CD4-positive, alpha-beta memory T cell (primary cell): ENCODE data around the gene BLM. TPM values are rescaled to one million over a fixed set of nuclear protein-coding genes. Genes with fewer than 3 reads are reported as not detected.

Experiments used
- CTCF ChIA-PET: fragments of 350-600 bp; sonication (Branson Sonifier 250); formaldehyde crosslinking; loops from one replicate; lab custom pipeline; 2021; ENCODE audit warnings: inconsistent platforms; ENCODE audit not compliant: partially characterized antibody; lab: Charles Lee
- POLR2A ChIA-PET: fragments of 350-600 bp; sonication (Branson Sonifier 250); formaldehyde crosslinking; loops from one replicate; lab custom pipeline; 2021; ENCODE audit not compliant: partially characterized antibody; lab: Charles Lee
- DNase-seq, 5 donors: peaks; one replicate each; pipeline versions ENCODE4 v3.0.0 to v3.0.0-alpha.2; 2020 to 2022; ENCODE audit warnings: mixed read lengths in 1 of 5
- H3K27ac ChIP-seq: one replicate; pipeline ENCODE4 v1.7.0; 2013; ENCODE audit warnings: low read depth, low read length
- H3K27me3 ChIP-seq: 2 replicates; pipeline ENCODE4 v1.7.0; 2013; ENCODE audit warnings: mild to moderate bottlenecking, low read length, moderate library complexity; ENCODE audit not compliant: insufficient read depth
- H3K36me3 ChIP-seq: 2 replicates; pipeline ENCODE4 v1.7.0; 2013; ENCODE audit warnings: mild to moderate bottlenecking, low read length, moderate library complexity; ENCODE audit not compliant: insufficient read depth
- H3K4me1 ChIP-seq: 2 replicates; pipeline ENCODE4 v1.7.0; 2013; ENCODE audit warnings: mild to moderate bottlenecking, low read length, moderate library complexity; ENCODE audit not compliant: insufficient read depth
- H3K4me3 ChIP-seq, 2 donors: one replicate each; pipeline ENCODE4 v1.7.0; 2013; ENCODE audit warnings: low read length in 2 of 2, mild to moderate bottlenecking in 1 of 2
- H3K9me3 ChIP-seq, 2 donors: one replicate each; pipeline ENCODE4 v1.7.0; 2013; ENCODE audit warnings: low read length in 2 of 2, control low read depth in 1 of 2; ENCODE audit not compliant: control insufficient read depth in 1 of 2
- H3K27ac Mint-ChIP-seq, 7 donors: one replicate each; pipeline ENCODE4 v1.8.0; 2020 to 2021; ENCODE audit warnings: mixed read lengths in 7 of 7, mild to moderate bottlenecking in 6 of 7, inconsistent platforms in 3 of 7, moderate library complexity in 3 of 7
- H3K27me3 Mint-ChIP-seq, 2 donors: one replicate each; pipeline ENCODE4 v1.8.0; 2020 to 2021; ENCODE audit warnings: mixed read lengths in 2 of 2
- H3K36me3 Mint-ChIP-seq, 2 donors: one replicate each; pipeline ENCODE4 v1.8.0; 2020 to 2021; ENCODE audit warnings: mixed read lengths in 2 of 2, inconsistent platforms in 1 of 2, mild to moderate bottlenecking in 1 of 2
- H3K4me1 Mint-ChIP-seq, 4 donors: one replicate each; pipeline ENCODE4 v1.8.0; 2020 to 2021; ENCODE audit warnings: mixed read lengths in 4 of 4, mild to moderate bottlenecking in 1 of 4
- H3K4me3 Mint-ChIP-seq, 8 donors: one replicate each; pipeline ENCODE4 v1.8.0; 2020 to 2021; ENCODE audit warnings: mixed read lengths in 8 of 8, mild to moderate bottlenecking in 7 of 8, moderate library complexity in 6 of 8, inconsistent platforms in 3 of 8
- H3K9me3 Mint-ChIP-seq, 8 donors: one replicate each; pipeline ENCODE4 v1.8.0; 2020 to 2021; ENCODE audit warnings: mixed read lengths in 8 of 8, mild to moderate bottlenecking in 5 of 8, inconsistent platforms in 3 of 8, moderate library complexity in 1 of 8
- intact Hi-C: fragments of 100-400 bp; cut with micrococcal nuclease; formaldehyde crosslinking; loops from one replicate; pipeline ENCODE4 v1.15.1; 2023
- polyA plus RNA-seq, 2 donors: library from polyadenylated mRNA; unstranded; fragments of 300-500 nt; fragmentation: Illumina TruSeq; gene quantifications; one replicate each; pipeline ENCODE4 v1.2.3, GENCODE V29; 2021
- total RNA-seq, 2 experiments: library from RNA; stranded (reverse); gene quantifications; one replicate each; pipeline ENCODE4 v1.2.3, GENCODE V29; 2021

The BLM gene
- total and polyA plus RNA-seq, 4 experiments from 2014 or later = 1.2 to 8.9 (median 6.0) TPM

GRCh38 chr15:90749754-90750153 lies 32.6 kb downstream of the BLM start:
- H3K4me1 Mint-ChIP-seq = peaks cover 0 to 15% (median 9%) of the 10 kb centered on the region in 4 donors
- no peak for DNase-seq
- H3K36me3 ChIP-seq = no peaks in the 10 kb centered on the region

GRCh38 chr15:90750186-90750585 lies 33.0 kb downstream of the BLM start:
- intact Hi-C loops = no loop called here
- H3K27ac ChIP-seq = no peak overlapping the region
- peaks cover 0 to 15% (median 9%) of the 10 kb centered on the region in 4 donors for H3K4me1 Mint-ChIP-seq

More at GRCh38 chr15:90749754-90750153, 32.6 kb downstream of the BLM start:
- POLR2A ChIA-PET = no interaction called here
- peak overlapping the region in 7 of 8 donors; percentile 26 to 73 (median 52) for H3K4me3 Mint-ChIP-seq
- peaks cover 10 to 23% of the 10 kb centered on the region in 2 donors for H3K36me3 Mint-ChIP-seq
- peaks cover 13% of the 10 kb centered on the region for H3K4me1 ChIP-seq
- CTCF ChIA-PET = no interaction called here
- no peak overlapping the region for H3K4me3 ChIP-seq
- H3K27ac Mint-ChIP-seq = peak overlapping the region in 3 of 7 donors; percentile 45 to 57 (median 49)
- H3K27ac ChIP-seq = no peak overlapping the region
- H3K9me3 ChIP-seq = no peaks in the 10 kb centered on the region
- H3K9me3 Mint-ChIP-seq = no peaks in the 10 kb centered on the region
- intact Hi-C loops = no loop called here
- no peaks in the 10 kb centered on the region for H3K27me3 ChIP-seq
- H3K27me3 Mint-ChIP-seq = no peaks in the 10 kb centered on the region

GRCh38 chr15:90751300-90751825 lies 34.2 kb downstream of the BLM start:
- H3K9me3 Mint-ChIP-seq = no peaks in the 10 kb centered on the region
- H3K27me3 Mint-ChIP-seq = no peaks in the 10 kb centered on the region
- H3K4me3 ChIP-seq = no peak overlapping the region
- no peaks in the 10 kb centered on the region for H3K36me3 ChIP-seq
- H3K27ac ChIP-seq = no peak overlapping the region
- peaks cover 0 to 15% (median 9%) of the 10 kb centered on the region in 4 donors for H3K4me1 Mint-ChIP-seq
- no peak for DNase-seq
- peaks cover 13% of the 10 kb centered on the region for H3K4me1 ChIP-seq
- no peak overlapping the region for H3K27ac Mint-ChIP-seq
- no peak overlapping the region for H3K4me3 Mint-ChIP-seq
- H3K27me3 ChIP-seq = no peaks in the 10 kb centered on the region
- peaks cover 15 to 34% of the 10 kb centered on the region in 2 donors for H3K36me3 Mint-ChIP-seq
- intact Hi-C loops = no loop called here
- POLR2A ChIA-PET = no interaction called here
- CTCF ChIA-PET = no interaction called here
- H3K9me3 ChIP-seq = no peaks in the 10 kb centered on the region

More at GRCh38 chr15:90750186-90750585, 33.0 kb downstream of the BLM start:
- ChIA-PET POLR2A (no interaction called here), CTCF (no interaction called here)
- Histone ChIP-seq H3K36me3 (no peaks in the 10 kb centered on the region), H3K27me3 (no peaks in the 10 kb centered on the region), H3K4me3 (peak overlapping the region in 1 of 2 donors; percentile 7), H3K4me1 (peaks cover 13% of the 10 kb centered on the region), H3K9me3 (no peaks in the 10 kb centered on the region)
- Mint-ChIP-seq H3K36me3 (peaks cover 14 to 27% of the 10 kb centered on the region in 2 donors), H3K4me3 (peak overlapping the region in 7 of 8 donors; percentile 26 to 73 (median 52)), H3K9me3 (no peaks in the 10 kb centered on the region), H3K27ac (peak overlapping the region in 4 of 7 donors; percentile 45 to 57 (median 50)), H3K27me3 (no peaks in the 10 kb centered on the region)
- DNase-seq = peak in 3 of 5 donors; percentile 5 to 51 (median 13)

- Mint-ChIP-seq H3K36me3 (peaks cover 26 to 31% of the 10 kb centered on the region in 2 donors), H3K9me3 (no peaks in the 10 kb centered on the region), H3K4me1 (peaks cover 0 to 5% (median 0%) of the 10 kb centered on the region in 4 donors), H3K27ac (peak overlapping the region in 1 of 7 donors; percentile 6), H3K4me3 (no peak overlapping the region), H3K27me3 (no peaks in the 10 kb centered on the region)
- intact Hi-C loops = no loop called here
- H3K9me3 ChIP-seq = no peaks in the 10 kb centered on the region
- H3K27me3 ChIP-seq = no peaks in the 10 kb centered on the region
- CTCF ChIA-PET = no interaction called here
- H3K4me1 ChIP-seq = no peaks in the 10 kb centered on the region
- no peak overlapping the region for H3K27ac ChIP-seq
- no peak for DNase-seq
- POLR2A ChIA-PET = no interaction called here
- no peak overlapping the region for H3K4me3 ChIP-seq
- H3K36me3 ChIP-seq = no peaks in the 10 kb centered on the region
Measured at GRCh38 chr15:90756916-90757315, 39.8 kb downstream of the BLM start.

DNA sequence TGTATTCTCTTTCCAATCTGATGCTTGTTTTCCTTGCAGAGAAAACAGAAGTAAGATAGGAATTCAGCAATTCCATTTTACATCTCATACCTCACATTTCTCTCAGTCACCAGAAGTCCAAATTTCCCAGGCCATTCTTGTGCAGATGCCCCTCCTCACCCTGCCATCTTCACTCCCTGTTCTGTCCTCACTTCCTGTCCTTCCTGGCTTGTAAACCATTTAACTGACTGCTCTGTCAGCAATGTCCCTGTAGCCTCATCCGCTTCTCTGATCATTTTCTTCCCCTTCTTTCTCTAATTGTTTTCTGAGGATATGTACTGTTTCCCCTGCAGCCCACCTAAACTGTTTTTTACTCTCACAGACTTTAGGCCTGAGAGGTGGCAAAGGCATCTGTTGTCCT lies 40.3 kb downstream of the BLM start:
- Histone ChIP-seq H3K9me3 (no peaks in the 10 kb centered on the region), H3K4me1 (no peaks in the 10 kb centered on the region), H3K27ac (no peak overlapping the region), H3K36me3 (no peaks in the 10 kb centered on the region), H3K27me3 (no peaks in the 10 kb centered on the region), H3K4me3 (no peak overlapping the region)
- intact Hi-C loops = no loop called here
- H3K36me3 Mint-ChIP-seq = peaks cover 28 to 30% of the 10 kb centered on the region in 2 donors
- ChIA-PET POLR2A (no interaction called here), CTCF (no interaction called here)
- H3K9me3 Mint-ChIP-seq = no peaks in the 10 kb centered on the region
- no peak overlapping the region for H3K4me3 Mint-ChIP-seq
- H3K27me3 Mint-ChIP-seq = no peaks in the 10 kb centered on the region
- DNase-seq = no peak
- H3K27ac Mint-ChIP-seq = peak overlapping the region in 3 of 7 donors; percentile 6 to 39 (median 15)
- H3K4me1 Mint-ChIP-seq = peaks cover 0 to 5% (median 0%) of the 10 kb centered on the region in 4 donors

GRCh38 chr15:90760661-90761232 lies 43.6 kb downstream of the BLM start:
- Histone ChIP-seq H3K4me1 (no peaks in the 10 kb centered on the region), H3K36me3 (no peaks in the 10 kb centered on the region), H3K4me3 (no peak overlapping the region), H3K27ac (no peak overlapping the region), H3K9me3 (no peaks in the 10 kb centered on the region), H3K27me3 (no peaks in the 10 kb centered on the region)
- no peak for DNase-seq
- H3K27ac Mint-ChIP-seq = peak overlapping the region in 2 of 7 donors; percentile 42 to 54
- POLR2A ChIA-PET = no interaction called here
- CTCF ChIA-PET = no interaction called here
- intact Hi-C loops = no loop called here
- no peaks in the 10 kb centered on the region for H3K27me3 Mint-ChIP-seq
- no peak overlapping the region for H3K4me3 Mint-ChIP-seq
- H3K4me1 Mint-ChIP-seq = peaks cover 0 to 5% (median 0%) of the 10 kb centered on the region in 4 donors
- no peaks in the 10 kb centered on the region for H3K9me3 Mint-ChIP-seq
- peaks cover 19 to 28% of the 10 kb centered on the region in 2 donors for H3K36me3 Mint-ChIP-seq

- CTCF ChIA-PET = interaction anchor here (2.0 kb wide), 1 partner anchor 124 kb away, joined by 10 read pairs; no protein-coding TSS in a partner anchor
- no peak overlapping the region for H3K27ac Mint-ChIP-seq
- POLR2A ChIA-PET = no interaction called here
- no peaks in the 10 kb centered on the region for H3K9me3 Mint-ChIP-seq
- H3K36me3 ChIP-seq = no peaks in the 10 kb centered on the region
- no peaks in the 10 kb centered on the region for H3K27me3 Mint-ChIP-seq
- no peaks in the 10 kb centered on the region for H3K27me3 ChIP-seq
- no peak overlapping the region for H3K4me3 ChIP-seq
- no peak for DNase-seq
- intact Hi-C loops = no loop called here
- H3K4me1 ChIP-seq = no peaks in the 10 kb centered on the region
- H3K4me1 Mint-ChIP-seq = peaks cover 0 to 5% (median 0%) of the 10 kb centered on the region in 4 donors
- H3K36me3 Mint-ChIP-seq = peaks cover 20 to 31% of the 10 kb centered on the region in 2 donors
- H3K9me3 ChIP-seq = no peaks in the 10 kb centered on the region
- H3K27ac ChIP-seq = no peak overlapping the region
- H3K4me3 Mint-ChIP-seq = no peak overlapping the region
Measured at GRCh38 chr15:90761629-90762028, 44.5 kb downstream of the BLM start.
